Caco-2 (cell line): Measurements from ENCODE around the gene ADARB1. TPM values are rescaled to one million over a fixed set of nuclear protein-coding genes. Genes with fewer than 3 reads are reported as not detected.

Experiments used
- BruUV-seq: library from RNA; stranded (reverse); fragments of 400-500 nt; replicated peaks from 2 replicates; lab custom pipeline; 2021; lab: Mats Ljungman, UMichigan
- CTCF ChIA-PET: fragments of 300-600 bp; sonication (Branson Sonifier 250); formaldehyde crosslinking; loops from one replicate; lab custom pipeline; 2022; ENCODE audit warnings: antibody characterized with exemption; lab: Charles Lee
- POLR2A ChIA-PET: fragments of 300-600 bp; sonication (Branson Sonifier 250); formaldehyde crosslinking; loops from one replicate; lab custom pipeline; 2022; ENCODE audit warnings: antibody characterized with exemption; lab: Charles Lee
- DNase-seq, 2 experiments: peaks; one replicate each; pipeline versions ENCODE4 v3.0.0 to v3.0.0-alpha.2; 2020 to 2022
- H3K27me3 ChIP-seq: replicated peaks from 2 replicates; pipeline ENCODE4 v1.6.0; 2011; ENCODE audit warnings: low read length; ENCODE audit not compliant: control insufficient read depth, insufficient read depth
- H3K36me3 ChIP-seq: 2 replicates; pipeline ENCODE4 v1.5.1; 2011; ENCODE audit warnings: low read length; ENCODE audit not compliant: control insufficient read depth, insufficient read depth
- H3K4me1 ChIP-seq: fragments of 250-450 bp; sonication (Bioruptor Pico); 2 replicates; pipeline ENCODE4 v1.5.1; 2020; ENCODE audit warnings: mild to moderate bottlenecking
- H3K4me3 ChIP-seq: 2 replicates; pipeline ENCODE4 v1.5.1; 2011; ENCODE audit warnings: low read depth, mild to moderate bottlenecking, control low read depth, low read length
- H3K9me3 ChIP-seq: fragments of 250-450 bp; sonication (Bioruptor Pico); 2 replicates; pipeline ENCODE4 v1.5.1; 2020; ENCODE audit warnings: mild to moderate bottlenecking, moderate library complexity
- H3K27ac Mint-ChIP-seq: one replicate; pipeline ENCODE4 v1.8.0; 2022; ENCODE audit warnings: mixed read lengths; ENCODE audit not compliant: unreplicated experiment
- H3K27me3 Mint-ChIP-seq: one replicate; pipeline ENCODE4 v1.8.0; 2022; ENCODE audit warnings: mixed read lengths; ENCODE audit not compliant: insufficient read depth, unreplicated experiment
- H3K36me3 Mint-ChIP-seq: one replicate; pipeline ENCODE4 v1.8.0; 2022; ENCODE audit warnings: mild to moderate bottlenecking, mixed read lengths; ENCODE audit not compliant: insufficient read depth, unreplicated experiment
- H3K4me1 Mint-ChIP-seq: one replicate; pipeline ENCODE4 v1.8.0; 2022; ENCODE audit warnings: low read depth, mixed read lengths; ENCODE audit not compliant: unreplicated experiment
- H3K4me3 Mint-ChIP-seq: one replicate; pipeline ENCODE4 v1.8.0; 2022; ENCODE audit warnings: mild to moderate bottlenecking, moderate library complexity, mixed read lengths; ENCODE audit not compliant: unreplicated experiment
- H3K9me3 Mint-ChIP-seq: one replicate; pipeline ENCODE4 v1.8.0; 2022; ENCODE audit warnings: mixed read lengths; ENCODE audit not compliant: unreplicated experiment
- intact Hi-C: fragments of 100-400 bp; cut with micrococcal nuclease; formaldehyde crosslinking; loops from one replicate; pipeline ENCODE4 v1.10.0; 2022; ENCODE audit not compliant: unreplicated experiment
- total RNA-seq: library from RNA; stranded (reverse); gene quantifications from 2 replicates; pipeline ENCODE4 v1.2.3, GENCODE V29; 2022
- TF ChIP-seq, protein P1 (sequence below), 2 experiments: fragments of 200-600 bp in 1 of 2; IDR thresholded peaks; 1 replicate in 1 of 2; 2 replicates in 1 of 2; pipeline versions ENCODE4 v1.5.1 to v1.8.0; 2011 to 2022; ENCODE audit warnings: antibody characterized with exemption in 1 of 2, control low read depth in 1 of 2, inconsistent platforms in 1 of 2, low read depth in 1 of 2, low read length in 1 of 2, mild to moderate bottlenecking in 1 of 2, moderate library complexity in 1 of 2; ENCODE audit not compliant: insufficient read depth in 1 of 2, severe bottlenecking in 1 of 2, unreplicated experiment in 1 of 2

Gene ADARB1
- total RNA-seq, 1 experiment from 2014 or later, result 25.4 TPM

GRCh38 chr21:45040157-45040711 lies 34.1 kb upstream of the ADARB1 start:
- no peaks in the 10 kb centered on the region for H3K36me3 ChIP-seq
- Mint-ChIP-seq H3K9me3 (peaks cover 42% of the 10 kb centered on the region), H3K27me3 (peaks cover 3% of the 10 kb centered on the region), H3K4me3 (no peak overlapping the region), H3K36me3 (peaks cover 4% of the 10 kb centered on the region), H3K27ac (no peak overlapping the region), H3K4me1 (peaks cover 9% of the 10 kb centered on the region)
- no peaks in the 10 kb centered on the region for H3K4me1 ChIP-seq
- intact Hi-C loops, result no loop called here
- no peak overlapping the region for H3K4me3 ChIP-seq
- BruUV-seq, result no TSS peak
- H3K27me3 ChIP-seq, result no peaks in the 10 kb centered on the region
- no peak for DNase-seq
- H3K9me3 ChIP-seq, result peaks cover 20% of the 10 kb centered on the region
- CTCF ChIA-PET, result no interaction called here
- POLR2A ChIA-PET, result no interaction called here
- TF ChIP-seq, protein P1, sequence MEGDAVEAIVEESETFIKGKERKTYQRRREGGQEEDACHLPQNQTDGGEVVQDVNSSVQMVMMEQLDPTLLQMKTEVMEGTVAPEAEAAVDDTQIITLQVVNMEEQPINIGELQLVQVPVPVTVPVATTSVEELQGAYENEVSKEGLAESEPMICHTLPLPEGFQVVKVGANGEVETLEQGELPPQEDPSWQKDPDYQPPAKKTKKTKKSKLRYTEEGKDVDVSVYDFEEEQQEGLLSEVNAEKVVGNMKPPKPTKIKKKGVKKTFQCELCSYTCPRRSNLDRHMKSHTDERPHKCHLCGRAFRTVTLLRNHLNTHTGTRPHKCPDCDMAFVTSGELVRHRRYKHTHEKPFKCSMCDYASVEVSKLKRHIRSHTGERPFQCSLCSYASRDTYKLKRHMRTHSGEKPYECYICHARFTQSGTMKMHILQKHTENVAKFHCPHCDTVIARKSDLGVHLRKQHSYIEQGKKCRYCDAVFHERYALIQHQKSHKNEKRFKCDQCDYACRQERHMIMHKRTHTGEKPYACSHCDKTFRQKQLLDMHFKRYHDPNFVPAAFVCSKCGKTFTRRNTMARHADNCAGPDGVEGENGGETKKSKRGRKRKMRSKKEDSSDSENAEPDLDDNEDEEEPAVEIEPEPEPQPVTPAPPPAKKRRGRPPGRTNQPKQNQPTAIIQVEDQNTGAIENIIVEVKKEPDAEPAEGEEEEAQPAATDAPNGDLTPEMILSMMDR (IDR thresholded peaks at IDR 0.05; ENCODE audit: insufficient read depth in 1 of 2, low read depth in 1 of 2, low read length in 1 of 2, severe bottlenecking in 1 of 2, unreplicated experiment in 1 of 2), result no peak

DNA sequence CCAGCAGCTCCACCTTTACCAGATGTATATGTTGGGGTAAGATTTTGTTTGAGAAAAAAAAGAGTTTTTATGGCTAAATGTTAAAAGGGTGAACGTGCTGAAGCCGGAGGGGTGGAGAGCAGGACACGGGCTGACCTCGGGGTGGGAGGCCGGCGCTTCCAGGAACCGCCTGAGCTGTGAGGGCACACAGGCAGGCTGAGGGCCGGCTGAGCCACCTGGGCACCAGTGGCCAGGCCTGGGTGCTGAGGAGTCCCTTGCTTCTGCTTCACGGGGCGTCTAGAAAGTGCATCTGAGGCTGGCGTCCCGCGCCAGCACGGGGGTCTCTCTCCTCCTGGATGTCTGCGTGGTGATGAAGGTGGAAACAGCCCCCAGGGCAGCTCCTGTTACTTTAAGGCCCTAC lies 33.6 kb upstream of the ADARB1 start:
- Mint-ChIP-seq H3K27me3 (peaks cover 3% of the 10 kb centered on the region), H3K9me3 (peaks cover 38% of the 10 kb centered on the region), H3K4me1 (peaks cover 9% of the 10 kb centered on the region), H3K4me3 (no peak overlapping the region), H3K27ac (no peak overlapping the region), H3K36me3 (peaks cover 3% of the 10 kb centered on the region)
- TF ChIP-seq, protein P1 (IDR thresholded peaks at IDR 0.05; ENCODE audit: insufficient read depth in 1 of 2, low read depth in 1 of 2, low read length in 1 of 2, severe bottlenecking in 1 of 2, unreplicated experiment in 1 of 2), result no peak
- Histone ChIP-seq H3K4me1 (no peaks in the 10 kb centered on the region), H3K4me3 (no peak overlapping the region), H3K27me3 (no peaks in the 10 kb centered on the region), H3K36me3 (no peaks in the 10 kb centered on the region), H3K9me3 (peaks cover 17% of the 10 kb centered on the region)
- ChIA-PET POLR2A (no interaction called here), CTCF (no interaction called here)
- intact Hi-C loops, result no loop called here
- DNase-seq, result no peak
- no TSS peak for BruUV-seq

GRCh38 chr21:45041351-45041805 lies 33.0 kb upstream of the ADARB1 start:
- Mint-ChIP-seq H3K9me3 (peaks cover 31% of the 10 kb centered on the region), H3K27ac (no peak overlapping the region), H3K27me3 (peaks cover 3% of the 10 kb centered on the region), H3K4me1 (peaks cover 9% of the 10 kb centered on the region), H3K4me3 (no peak overlapping the region), H3K36me3 (no peaks in the 10 kb centered on the region)
- no TSS peak for BruUV-seq
- no peaks in the 10 kb centered on the region for H3K36me3 ChIP-seq
- DNase-seq, result no peak
- H3K9me3 ChIP-seq, result peaks cover 11% of the 10 kb centered on the region
- CTCF ChIA-PET, result no interaction called here
- no peak overlapping the region for H3K4me3 ChIP-seq
- intact Hi-C loops, result no loop called here
- no peaks in the 10 kb centered on the region for H3K4me1 ChIP-seq
- POLR2A ChIA-PET, result no interaction called here
- H3K27me3 ChIP-seq, result no peaks in the 10 kb centered on the region
- TF ChIP-seq, protein P1 (IDR thresholded peaks at IDR 0.05; ENCODE audit: insufficient read depth in 1 of 2, low read depth in 1 of 2, low read length in 1 of 2, severe bottlenecking in 1 of 2, unreplicated experiment in 1 of 2), result no peak
